GM04504 (cell line): ENCODE measurements around the gene NDST3.
"Not testable (repeated sequence)": the region's sequence is repeated elsewhere in the genome, so short reads cannot be mapped to it uniquely, and the experiment has no call there.

Experiments
- DNase-seq: peaks from one replicate; pipeline ENCODE4 v3.0.0-alpha.2; 2012; ENCODE audit warnings: low read depth

The NDST3 gene

GRCh38 chr4:118180776-118181175 is 146.5 kb downstream of the NDST3 start:
- no peak for DNase-seq

GRCh38 chr4:118190903-118191302 is 156.6 kb downstream of the NDST3 start:
- no peak for DNase-seq

- no peak for DNase-seq
Observed at GRCh38 chr4:118193421-118193820, 159.1 kb downstream of the NDST3 start.

DNA sequence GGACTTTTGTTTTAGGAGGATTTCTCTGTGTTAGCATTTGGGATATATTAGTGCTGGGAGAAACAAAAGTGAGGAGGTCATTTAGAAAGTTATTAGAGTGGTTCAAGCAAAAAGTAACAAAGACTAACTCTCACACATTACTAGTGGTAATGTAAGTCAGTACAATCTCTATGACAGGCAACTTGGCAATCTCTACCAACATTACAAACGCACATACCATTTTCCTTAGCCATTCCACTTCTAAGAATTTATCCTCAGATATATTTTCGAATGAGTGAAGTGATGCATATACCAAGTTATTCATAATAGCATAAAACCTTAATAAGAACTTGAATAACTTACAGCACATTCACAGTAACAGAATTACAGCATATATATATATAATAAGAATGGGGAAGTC is 172.3 kb downstream of the NDST3 start:
- DNase-seq: no peak

DNA sequence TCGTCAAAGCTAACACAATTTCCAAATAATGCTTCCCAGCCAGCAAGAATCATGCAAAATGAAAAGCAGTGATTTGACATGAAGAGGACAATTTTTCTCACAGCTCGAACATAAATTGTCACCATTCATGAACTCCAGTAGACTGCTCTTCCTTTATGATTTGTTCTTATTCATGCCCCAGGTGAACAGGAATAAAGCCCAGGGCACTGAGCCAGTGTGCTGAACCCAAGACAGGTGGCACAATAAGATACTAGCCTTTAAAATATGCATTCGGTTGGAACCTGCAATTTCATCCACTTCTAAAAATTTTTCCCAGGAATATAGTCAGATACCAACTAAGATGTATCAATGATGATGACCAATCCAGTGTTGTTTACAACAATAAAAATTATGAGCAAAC is 178.8 kb downstream of the NDST3 start:
- DNase-seq: no peak

- DNase-seq: no peak
Observed at GRCh38 chr4:118215826-118216225, 181.5 kb downstream of the NDST3 start.

GRCh38 chr4:118221227-118221800 is 187.0 kb downstream of the NDST3 start:
- DNase-seq: no peak

GRCh38 chr4:118224243-118224829 is 190.1 kb downstream of the NDST3 start:
- DNase-seq: peak; percentile 38

GRCh38 chr4:118225511-118225910 is 191.2 kb downstream of the NDST3 start:
- DNase-seq: no peak

DNA sequence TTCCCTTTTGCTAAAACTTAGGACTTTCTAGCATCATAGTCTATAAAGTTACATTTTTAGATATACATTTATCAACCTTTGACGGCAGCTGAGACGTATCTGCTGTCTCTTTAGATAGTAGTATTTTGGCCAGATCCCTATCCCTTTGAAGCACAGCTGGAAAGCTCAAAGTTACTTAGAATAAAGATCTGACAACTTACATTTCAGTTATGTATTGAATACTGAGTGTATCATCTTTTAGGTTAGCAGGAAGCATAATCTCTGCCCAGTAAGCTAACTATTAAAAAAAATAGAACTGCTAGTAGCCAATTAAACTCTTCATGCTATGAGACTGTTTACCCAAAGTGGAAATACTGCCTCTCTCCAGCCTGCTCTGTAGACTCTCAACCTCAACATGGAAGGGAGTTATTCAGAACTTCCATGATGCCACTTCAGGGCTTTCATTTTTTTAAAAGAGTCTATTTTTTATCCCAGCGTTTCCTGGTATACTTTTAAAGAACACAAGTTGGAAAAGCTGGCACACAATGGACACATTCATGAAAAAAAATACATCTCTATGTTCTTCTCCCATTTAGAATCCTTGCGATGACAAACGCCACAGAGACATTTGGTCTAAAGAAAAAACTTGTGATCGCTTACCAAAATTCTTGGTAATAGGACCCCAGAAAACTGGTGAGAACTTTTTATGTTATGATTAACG is 192.2 kb downstream of the NDST3 start:
- DNase-seq: no peak

- DNase-seq: no peak
Observed at GRCh38 chr4:118235566-118236120, 201.4 kb downstream of the NDST3 start.

GRCh38 chr4:118237531-118237930 is 203.2 kb downstream of the NDST3 start:
- no peak for DNase-seq

- DNase-seq: no peak
Observed at GRCh38 chr4:118249890-118250289, 215.6 kb downstream of the NDST3 start.

GRCh38 chr4:118254368-118254767 is 220.1 kb downstream of the NDST3 start:
- DNase-seq: no peak

DNA sequence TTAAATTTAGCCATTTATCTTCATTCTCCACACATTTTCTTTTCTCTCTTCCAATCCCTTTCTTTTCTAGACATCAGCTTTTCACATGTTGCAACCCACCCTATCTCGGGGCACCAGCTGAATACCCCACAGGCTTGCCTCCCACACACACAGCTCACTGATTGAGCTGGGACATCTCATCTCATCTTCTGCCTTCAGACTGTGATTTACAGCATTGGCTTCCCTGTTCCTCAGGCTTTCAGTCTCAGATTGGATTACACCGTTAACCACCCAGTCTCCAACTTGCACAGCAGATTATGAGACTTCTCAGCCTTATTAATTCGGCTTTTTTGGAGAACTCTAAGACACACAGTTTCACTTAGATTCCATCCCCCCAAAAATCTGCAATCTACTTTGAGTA is 224.8 kb downstream of the NDST3 start:
- no peak for DNase-seq

DNA sequence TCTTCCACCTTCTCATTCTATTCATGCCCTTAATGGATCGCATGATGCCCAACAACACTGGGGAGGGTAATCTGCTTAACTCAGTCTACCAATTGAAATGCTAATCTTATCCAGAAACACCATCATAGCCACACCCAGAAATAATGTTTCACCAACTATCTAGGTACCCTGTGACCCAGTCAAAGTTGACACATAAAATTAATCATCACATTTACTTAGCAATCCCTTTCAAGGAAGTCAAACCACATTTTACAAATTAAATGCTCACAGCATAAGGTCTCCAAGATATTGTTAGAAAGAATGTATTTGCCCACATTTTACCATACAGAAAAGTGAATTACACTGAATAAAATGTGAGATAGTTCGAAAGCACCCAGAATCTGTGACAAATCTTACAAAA is 226.0 kb downstream of the NDST3 start:
- DNase-seq: no peak

DNA sequence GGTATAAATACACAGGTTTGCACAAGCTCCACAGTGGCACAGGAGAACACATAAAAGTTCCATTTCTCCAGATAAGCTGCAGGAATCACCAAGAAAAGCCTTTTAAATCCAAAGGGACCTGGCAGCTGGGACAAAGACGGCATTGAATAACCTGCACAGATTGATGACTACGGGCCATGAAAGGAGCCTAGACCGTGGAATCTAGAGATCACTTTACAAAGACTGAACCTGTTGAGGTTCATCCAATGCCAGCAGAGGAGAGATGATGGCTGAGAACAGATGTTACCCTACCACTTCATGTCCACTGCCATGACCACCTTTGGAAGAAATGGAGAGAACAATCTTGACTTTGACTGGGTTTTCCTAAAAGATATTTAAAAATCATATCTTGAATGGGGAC is 229.8 kb downstream of the NDST3 start:
- no peak for DNase-seq

- DNase-seq: no peak
Observed at GRCh38 chr4:118265312-118266144, 231.2 kb downstream of the NDST3 start.

- DNase-seq: not testable (repeated sequence)
Observed at GRCh38 chr4:118266145-118266496, 231.8 kb downstream of the NDST3 start.

GRCh38 chr4:118268780-118269179 is 234.5 kb downstream of the NDST3 start:
- DNase-seq: no peak

GRCh38 chr4:118270492-118270891 is 236.2 kb downstream of the NDST3 start:
- no peak for DNase-seq

DNA sequence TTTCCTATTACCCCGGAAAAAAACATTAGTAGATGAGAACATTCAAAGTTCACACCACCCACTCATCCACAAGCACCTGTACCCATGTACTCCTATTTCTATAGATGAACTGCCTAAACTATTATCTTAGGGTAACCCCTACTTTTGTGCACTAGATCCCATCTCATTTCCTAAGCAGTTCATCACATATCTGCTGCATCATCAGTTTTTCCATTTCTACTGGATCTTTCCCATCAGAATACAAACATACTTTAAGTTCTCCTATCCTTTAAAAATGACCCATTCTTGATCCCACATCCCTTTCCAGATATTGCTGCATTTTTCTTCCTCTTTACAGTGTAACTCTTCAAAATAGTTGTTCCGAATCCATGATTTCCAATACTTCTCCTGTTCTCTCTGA is 237.5 kb downstream of the NDST3 start:
- DNase-seq: no peak

GRCh38 chr4:118273642-118274041 is 239.4 kb downstream of the NDST3 start:
- DNase-seq: no peak
